OCI-LY3 (cell line): ENCODE data around the gene ME1.

ENCODE experiments used
- H2AFZ ChIP-seq: fragments of 200-600, 300-600 bp; shearing (Covaris generic); 2 replicates; pipeline ENCODE4 v1.6.0; 2014; ENCODE audit warnings: antibody characterized with exemption, low read depth, low read length
- H3K27ac ChIP-seq: fragments of 200-600, 300-600 bp; sonication (generic); 2 replicates; pipeline ENCODE4 v1.5.1; 2014; ENCODE audit warnings: mild to moderate bottlenecking, low read length, moderate library complexity, mixed read lengths
- H3K27me3 ChIP-seq: fragments of 200-600, 300-600 bp; sonication (generic); 2 replicates; pipeline ENCODE4 v1.6.1; 2014; ENCODE audit warnings: low read depth, low read length, mixed read lengths
- H3K36me3 ChIP-seq: fragments of 200-600, 300-600 bp; sonication (generic); replicated peaks from 2 replicates; pipeline ENCODE3; 2014; ENCODE audit warnings: low read depth, low read length, mixed read lengths
- H3K4me1 ChIP-seq: fragments of 300-600, 200-600 bp; sonication (generic); 2 replicates; pipeline ENCODE4 v1.6.1; 2014; ENCODE audit warnings: low read length, mixed read lengths
- H3K4me2 ChIP-seq: fragments of 200-600, 300-600 bp; sonication (generic); 2 replicates; pipeline ENCODE4 v1.6.1; 2014; ENCODE audit warnings: low read length, mixed read lengths
- H3K4me3 ChIP-seq: fragments of 300-600, 200-600 bp; sonication (generic); 2 replicates; pipeline ENCODE4 v1.5.1; 2014; ENCODE audit warnings: antibody characterized with exemption, mild to moderate bottlenecking, low read length, moderate library complexity
- H3K79me2 ChIP-seq: fragments of 300-600, 200-600 bp; shearing (Covaris generic); 2 replicates; pipeline ENCODE4 v1.6.1; 2014; ENCODE audit warnings: mild to moderate bottlenecking, low read length, mixed read lengths
- H3K9ac ChIP-seq: fragments of 300-600, 200-600 bp; shearing (Covaris generic); 2 replicates; pipeline ENCODE4 v1.6.0; 2014; ENCODE audit warnings: mild to moderate bottlenecking, low read length, moderate library complexity
- H3K9me3 ChIP-seq: fragments of 200-600, 300-600 bp; shearing (Covaris generic); 2 replicates; pipeline ENCODE4 v1.6.1; 2014; ENCODE audit warnings: low read length, mixed read lengths; ENCODE audit not compliant: insufficient read depth
- H4K20me1 ChIP-seq: fragments of 200-600, 300-600 bp; sonication (generic); 2 replicates; pipeline ENCODE4 v1.6.1; 2016; ENCODE audit warnings: low read length, mixed read lengths; ENCODE audit not compliant: insufficient read depth
- CTCF ChIP-seq: fragments of 200-600, 300-600 bp; sonication (generic); IDR thresholded peaks from 2 replicates; pipeline ENCODE4 v1.5.1; 2014; ENCODE audit warnings: antibody characterized with exemption, low read length, low read depth
- EZH2phosphoT487 ChIP-seq: fragments of 200-600 bp; shearing (Covaris generic); IDR thresholded peaks from 2 replicates; pipeline ENCODE4 v1.6.1; 2018; ENCODE audit warnings: antibody characterized with exemption, mixed run types, low read depth

ME1 gene

GRCh38 chr6:83467620-83468036, 36.8 kb upstream of the ME1 start:
- Histone ChIP-seq H3K9me3 (no peaks in the 10 kb centered on the region), H3K79me2 (no peaks in the 10 kb centered on the region), H2AFZ (no peak overlapping the region; the same call in 1 of the 2 replicates), H3K4me1 (no peaks in the 10 kb centered on the region), H3K36me3 (no peaks in the 10 kb centered on the region), H3K27ac (no peak overlapping the region), H3K9ac (no peak overlapping the region), H3K27me3 (no peaks in the 10 kb centered on the region), H4K20me1 (no peaks in the 10 kb centered on the region), H3K4me3 (no peak overlapping the region), H3K4me2 (no peak overlapping the region)
- TF ChIP-seq EZH2phosphoT487 (no peak), CTCF (no peak)

GRCh38 chr6:83466328-83466727, 35.5 kb upstream of the ME1 start:
- Histone ChIP-seq H3K27ac (no peak overlapping the region), H3K9ac (no peak overlapping the region), H3K4me1 (no peaks in the 10 kb centered on the region), H3K4me2 (no peak overlapping the region), H3K4me3 (no peak overlapping the region), H3K9me3 (no peaks in the 10 kb centered on the region), H2AFZ (no peak overlapping the region), H3K36me3 (no peaks in the 10 kb centered on the region), H4K20me1 (no peaks in the 10 kb centered on the region), H3K79me2 (no peaks in the 10 kb centered on the region), H3K27me3 (no peaks in the 10 kb centered on the region)
- no peak for TF ChIP-seq CTCF
- TF ChIP-seq EZH2phosphoT487 = no peak

- Histone ChIP-seq H3K27ac (no peak overlapping the region), H3K4me2 (no peak overlapping the region), H2AFZ (no peak overlapping the region), H3K4me1 (no peaks in the 10 kb centered on the region), H3K9ac (no peak overlapping the region), H3K4me3 (no peak overlapping the region), H4K20me1 (no peaks in the 10 kb centered on the region), H3K27me3 (no peaks in the 10 kb centered on the region), H3K9me3 (no peaks in the 10 kb centered on the region), H3K36me3 (no peaks in the 10 kb centered on the region), H3K79me2 (no peaks in the 10 kb centered on the region)
- no peak for TF ChIP-seq CTCF
- no peak for TF ChIP-seq EZH2phosphoT487
Observed at GRCh38 chr6:83464381-83465140, 33.7 kb upstream of the ME1 start.

- no peak for TF ChIP-seq CTCF
- TF ChIP-seq EZH2phosphoT487 = no peak
- H3K36me3 ChIP-seq = no peaks in the 10 kb centered on the region
Observed at GRCh38 chr6:83463886-83464285, 33.0 kb upstream of the ME1 start.

More at GRCh38 chr6:83463886-83464285, 33.0 kb upstream of the ME1 start:
- H2AFZ ChIP-seq = no peak overlapping the region
- H3K27me3 ChIP-seq = no peaks in the 10 kb centered on the region
- no peaks in the 10 kb centered on the region for H3K9me3 ChIP-seq
- no peak overlapping the region for H3K4me2 ChIP-seq
- no peak overlapping the region for H3K4me3 ChIP-seq
- no peaks in the 10 kb centered on the region for H3K4me1 ChIP-seq
- H3K79me2 ChIP-seq = no peaks in the 10 kb centered on the region
- no peak overlapping the region for H3K27ac ChIP-seq
- H4K20me1 ChIP-seq = no peaks in the 10 kb centered on the region
- H3K9ac ChIP-seq = no peak overlapping the region
